ENCODE measurements around the gene ASPG. TPM values are rescaled to one million over a fixed set of nuclear protein-coding genes. Genes with fewer than 3 reads are reported as not detected.

ASPG gene
- polyA plus RNA-seq, 1 donor (not counting 4 experiments of a cell fraction or from before 2014, with no cell fraction given): 0.10 TPM

DNA sequence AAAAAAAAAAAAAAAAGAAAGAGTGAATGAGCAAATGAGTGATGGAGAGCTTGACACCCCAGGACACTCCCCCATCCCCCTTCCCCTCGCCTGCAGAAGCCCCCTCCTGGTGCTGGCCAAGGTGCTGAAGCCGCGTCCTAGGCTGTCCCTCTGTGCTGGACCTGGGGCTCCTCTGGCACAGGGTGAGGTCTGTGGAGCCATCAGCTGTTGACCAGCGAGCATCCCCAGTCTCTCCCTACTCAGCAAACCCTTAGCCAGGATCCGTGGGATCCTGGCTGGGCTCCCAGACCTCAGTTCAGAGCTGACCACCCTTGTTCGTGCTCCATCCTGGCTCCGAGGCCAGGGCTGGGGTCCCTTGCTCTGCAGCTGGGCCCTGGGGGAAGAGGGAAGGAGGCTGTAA lies 47.5 kb downstream of the ASPG start:
- TF ChIP-seq EZH2 (IDR thresholded peaks at IDR 0.05; ENCODE audit: low read length): no peak
- TF ChIP-seq, protein P1, sequence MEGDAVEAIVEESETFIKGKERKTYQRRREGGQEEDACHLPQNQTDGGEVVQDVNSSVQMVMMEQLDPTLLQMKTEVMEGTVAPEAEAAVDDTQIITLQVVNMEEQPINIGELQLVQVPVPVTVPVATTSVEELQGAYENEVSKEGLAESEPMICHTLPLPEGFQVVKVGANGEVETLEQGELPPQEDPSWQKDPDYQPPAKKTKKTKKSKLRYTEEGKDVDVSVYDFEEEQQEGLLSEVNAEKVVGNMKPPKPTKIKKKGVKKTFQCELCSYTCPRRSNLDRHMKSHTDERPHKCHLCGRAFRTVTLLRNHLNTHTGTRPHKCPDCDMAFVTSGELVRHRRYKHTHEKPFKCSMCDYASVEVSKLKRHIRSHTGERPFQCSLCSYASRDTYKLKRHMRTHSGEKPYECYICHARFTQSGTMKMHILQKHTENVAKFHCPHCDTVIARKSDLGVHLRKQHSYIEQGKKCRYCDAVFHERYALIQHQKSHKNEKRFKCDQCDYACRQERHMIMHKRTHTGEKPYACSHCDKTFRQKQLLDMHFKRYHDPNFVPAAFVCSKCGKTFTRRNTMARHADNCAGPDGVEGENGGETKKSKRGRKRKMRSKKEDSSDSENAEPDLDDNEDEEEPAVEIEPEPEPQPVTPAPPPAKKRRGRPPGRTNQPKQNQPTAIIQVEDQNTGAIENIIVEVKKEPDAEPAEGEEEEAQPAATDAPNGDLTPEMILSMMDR (optimal IDR thresholded peaks at IDR 0.05 in 1 of 3, IDR thresholded peaks at IDR 0.05 in 1 of 3, conservative IDR thresholded peaks at IDR 0.05 in 1 of 3; ENCODE audit: extremely low read depth in 1 of 3, insufficient read depth in 2 of 3, low read length in 3 of 3): no peak

DNA sequence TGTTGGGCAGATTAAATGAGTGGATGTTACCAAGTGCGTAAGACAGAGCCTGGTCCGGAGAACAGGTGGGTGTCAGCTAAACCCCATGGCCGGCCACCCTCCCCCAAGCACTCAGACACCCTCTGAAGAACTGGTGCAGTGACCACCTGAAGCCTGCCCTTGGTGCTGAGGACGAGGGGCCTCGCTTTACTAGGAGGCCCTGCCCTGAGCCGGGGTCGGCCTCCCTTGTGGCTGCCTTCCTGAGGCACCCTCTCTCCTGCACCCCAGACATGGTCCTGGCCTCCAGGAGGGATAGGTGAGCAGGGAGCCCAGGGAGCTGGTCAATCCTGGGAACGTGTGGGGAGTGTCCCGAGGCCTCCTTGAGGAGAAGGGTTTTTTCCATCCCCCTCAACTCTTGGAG lies 48.0 kb downstream of the ASPG start:
- no peak for DNase-seq (ENCODE audit: low read depth, low spot score)
- no peaks in the 10 kb centered on the region for H4K20me1 ChIP-seq (ENCODE audit: control insufficient read depth, extremely low read depth, insufficient read depth, low read length)
- no peak for TF ChIP-seq EZH2 (IDR thresholded peaks at IDR 0.05; ENCODE audit: low read length)
- TF ChIP-seq, protein P1 (optimal IDR thresholded peaks at IDR 0.05 in 1 of 3, IDR thresholded peaks at IDR 0.05 in 1 of 3, conservative IDR thresholded peaks at IDR 0.05 in 1 of 3; ENCODE audit: extremely low read depth in 1 of 3, insufficient read depth in 2 of 3, low read length in 3 of 3): no peak
- dilution Hi-C loops (cut with MboI; ENCODE audit: extremely low pct_ligation_motif_present, low sequenced_read_pairs): loop anchor here (25.0 kb wide), 1 partner anchor 96 kb away; no protein-coding TSS in a partner anchor
- no peak overlapping the region for H3K9ac ChIP-seq (ENCODE audit: control insufficient read depth, extremely low read depth, insufficient read depth, low read length)
- H3K27ac ChIP-seq (ENCODE audit: control insufficient read depth, insufficient read depth, low read length): no peak overlapping the region
- no peaks in the 10 kb centered on the region for H3K9me1 ChIP-seq (ENCODE audit: control insufficient read depth, extremely low read depth, insufficient read depth, low read length)
- H2AFZ ChIP-seq (ENCODE audit: control insufficient read depth, low read length): no peak overlapping the region
- H3K9me3 ChIP-seq (ENCODE audit: control insufficient read depth, low read depth, low read length): peaks cover 2% of the 10 kb centered on the region
- peaks cover 4% of the 10 kb centered on the region for H3K4me1 ChIP-seq (ENCODE audit: control insufficient read depth, extremely low read depth, insufficient read depth, low read length)
- no peaks in the 10 kb centered on the region for H3K36me3 ChIP-seq (ENCODE audit: control insufficient read depth in 2 of 2, extremely low read depth in 1 of 2, insufficient read depth in 2 of 2, low read length in 2 of 2)
- no peak overlapping the region for H3K4me2 ChIP-seq (ENCODE audit: control insufficient read depth, extremely low read depth, insufficient read depth, low read depth, low read length)
- no peak for FAIRE-seq
- H3K27me3 ChIP-seq (ENCODE audit: control insufficient read depth, extremely low read depth, insufficient read depth, low read length): peaks cover 38% of the 10 kb centered on the region
- no peaks in the 10 kb centered on the region for H3K79me2 ChIP-seq (ENCODE audit: control insufficient read depth, insufficient read depth, low read length)
- no peak overlapping the region for H3K4me3 ChIP-seq (ENCODE audit: control insufficient read depth in 2 of 3, extremely low read depth in 1 of 3, insufficient read depth in 2 of 3, low read depth in 1 of 3, low read length in 3 of 3)

More for the DNA sequence above, 47.5 kb downstream of the ASPG start:
- no peak overlapping the region for H3K27ac ChIP-seq (ENCODE audit: control insufficient read depth, insufficient read depth, low read length)
- no peak overlapping the region for H3K9ac ChIP-seq (ENCODE audit: control insufficient read depth, extremely low read depth, insufficient read depth, low read length)
- dilution Hi-C loops (cut with MboI; ENCODE audit: extremely low pct_ligation_motif_present, low sequenced_read_pairs): loop anchor here (25.0 kb wide), 1 partner anchor 96 kb away; no protein-coding TSS in a partner anchor
- no peaks in the 10 kb centered on the region for H4K20me1 ChIP-seq (ENCODE audit: control insufficient read depth, extremely low read depth, insufficient read depth, low read length)
- peaks cover 3% of the 10 kb centered on the region for H3K4me1 ChIP-seq (ENCODE audit: control insufficient read depth, extremely low read depth, insufficient read depth, low read length)
- H3K9me1 ChIP-seq (ENCODE audit: control insufficient read depth, extremely low read depth, insufficient read depth, low read length): no peaks in the 10 kb centered on the region
- H3K27me3 ChIP-seq (ENCODE audit: control insufficient read depth, extremely low read depth, insufficient read depth, low read length): peaks cover 37% of the 10 kb centered on the region
- H2AFZ ChIP-seq (ENCODE audit: control insufficient read depth, low read length): no peak overlapping the region
- peaks cover 2% of the 10 kb centered on the region for H3K9me3 ChIP-seq (ENCODE audit: control insufficient read depth, low read depth, low read length)
- H3K4me2 ChIP-seq (ENCODE audit: control insufficient read depth, extremely low read depth, insufficient read depth, low read depth, low read length): no peak overlapping the region
- DNase-seq (ENCODE audit: low read depth, low spot score) (no peak), FAIRE-seq (no peak)
- H3K4me3 ChIP-seq (ENCODE audit: control insufficient read depth in 2 of 3, extremely low read depth in 1 of 3, insufficient read depth in 2 of 3, low read depth in 1 of 3, low read length in 3 of 3): no peak overlapping the region
- no peaks in the 10 kb centered on the region for H3K36me3 ChIP-seq (ENCODE audit: control insufficient read depth in 2 of 2, extremely low read depth in 1 of 2, insufficient read depth in 2 of 2, low read length in 2 of 2)
- no peaks in the 10 kb centered on the region for H3K79me2 ChIP-seq (ENCODE audit: control insufficient read depth, insufficient read depth, low read length)

All from keratinocyte (primary cell).